Measurements from ENCODE around the gene TXNDC11. TPM values are rescaled to one million over a fixed set of nuclear protein-coding genes. Genes with fewer than 3 reads are reported as not detected.
A peak's percentile ranks its signal among the peaks of the same experiment; 100 is the strongest.

The TXNDC11 gene
- total RNA-seq, 1 donor from 2014 or later, result 36.6 TPM

- DNase-seq (ENCODE audit: low spot score) (no peak), ATAC-seq (peak; percentile 36)
- intact Hi-C loops (cut with DNase I), result no loop called here
These were observed 15.3 kb upstream of the TXNDC11 start for GRCh38 chr16:11757671-11758545.

- DNase-seq (ENCODE audit: low spot score), result no peak
- ATAC-seq, result no peak
- intact Hi-C loops (cut with DNase I), result no loop called here
These were observed 13.6 kb upstream of the TXNDC11 start for GRCh38 chr16:11756248-11756647.

GRCh38 chr16:11755022-11755760, 12.5 kb upstream of the TXNDC11 start:
- intact Hi-C loops (cut with DNase I), result no loop called here
- ATAC-seq (no peak), DNase-seq (ENCODE audit: low spot score) (no peak)

GRCh38 chr16:11752856-11753255, 10.2 kb upstream of the TXNDC11 start:
- DNase-seq (ENCODE audit: low spot score) (no peak), ATAC-seq (no peak)
- intact Hi-C loops (cut with DNase I), result no loop called here

- ATAC-seq (no peak), DNase-seq (ENCODE audit: low spot score) (no peak)
- intact Hi-C loops (cut with DNase I), result no loop called here
These were observed 7.4 kb upstream of the TXNDC11 start for GRCh38 chr16:11750056-11750455.

GRCh38 chr16:11748404-11749254, 6.0 kb upstream of the TXNDC11 start:
- ATAC-seq (no peak), DNase-seq (ENCODE audit: low spot score) (no peak)
- intact Hi-C loops (cut with DNase I), result loop anchor here (10.0 kb wide), 1 partner anchor 46 kb away; the partner anchor contains the start of gene ZC3H7A

GRCh38 chr16:11747949-11748403, 5.3 kb upstream of the TXNDC11 start:
- no peak for DNase-seq (ENCODE audit: low spot score)
- no peak for ATAC-seq
- intact Hi-C loops (cut with DNase I), result loop anchor here (10.0 kb wide), 1 partner anchor 47 kb away; the partner anchor contains the start of gene ZC3H7A

- ATAC-seq (no peak), DNase-seq (ENCODE audit: low spot score) (no peak)
- intact Hi-C loops (cut with DNase I), result loop anchor here (10.0 kb wide), 1 partner anchor 51 kb away; the partner anchor contains the start of gene ZC3H7A
These were observed 1.4 kb upstream of the TXNDC11 start for GRCh38 chr16:11744075-11744470.

- intact Hi-C loops (cut with DNase I), result loop anchor here (10.0 kb wide), 1 partner anchor 51 kb away; the partner anchor contains the start of gene ZC3H7A
- DNase-seq (ENCODE audit: low spot score), result no peak
- peak; percentile 45 for ATAC-seq
These were observed 834 bp upstream of the TXNDC11 start for GRCh38 chr16:11743308-11744074.

GRCh38 chr16:11742093-11742535, 543 bp downstream of the TXNDC11 start:
- peak; percentile 76 for DNase-seq (ENCODE audit: low spot score)
- intact Hi-C loops (cut with DNase I), result loop anchor here (10.0 kb wide), 1 partner anchor 53 kb away; the partner anchor contains the start of gene ZC3H7A
- ATAC-seq, result no peak

GRCh38 chr16:11740567-11740966, 2.1 kb downstream of the TXNDC11 start:
- DNase-seq (ENCODE audit: low spot score) (no peak), ATAC-seq (no peak)
- intact Hi-C loops (cut with DNase I), result loop anchor here (10.0 kb wide), 1 partner anchor 54 kb away; the partner anchor contains the start of gene ZC3H7A

- DNase-seq (ENCODE audit: low spot score) (no peak), ATAC-seq (no peak)
- intact Hi-C loops (cut with DNase I), result no loop called here
These were observed 3.7 kb downstream of the TXNDC11 start for GRCh38 chr16:11738742-11739544.

- intact Hi-C loops (cut with DNase I), result no loop called here
- no peak for ATAC-seq
- no peak for DNase-seq (ENCODE audit: low spot score)
These were observed 4.9 kb downstream of the TXNDC11 start for GRCh38 chr16:11737713-11738112.

GRCh38 chr16:11736903-11737302, 5.8 kb downstream of the TXNDC11 start:
- ATAC-seq (no peak), DNase-seq (ENCODE audit: low spot score) (no peak)
- intact Hi-C loops (cut with DNase I), result no loop called here

GRCh38 chr16:11735787-11736186, 6.9 kb downstream of the TXNDC11 start:
- intact Hi-C loops (cut with DNase I), result no loop called here
- no peak for DNase-seq (ENCODE audit: low spot score)
- no peak for ATAC-seq

GRCh38 chr16:11734653-11735043, 8.0 kb downstream of the TXNDC11 start:
- intact Hi-C loops (cut with DNase I), result no loop called here
- no peak for DNase-seq (ENCODE audit: low spot score)
- no peak for ATAC-seq

GRCh38 chr16:11734025-11734652, 8.5 kb downstream of the TXNDC11 start:
- ATAC-seq (peak; percentile 13), DNase-seq (ENCODE audit: low spot score) (no peak)
- intact Hi-C loops (cut with DNase I), result no loop called here
